Breast epithelium (tissue), 3 donors: ENCODE measurements around the gene CCSER1.

Experiments used
- POLR2A ChIP-seq: fragments of 450-650 bp; IDR thresholded peaks from one replicate; pipeline ENCODE4 v1.6.1; 2016; ENCODE audit warnings: antibody characterized with exemption, mild to moderate bottlenecking, moderate library complexity
- POLR2AphosphoS5 ChIP-seq, 3 donors: sonication (generic); formaldehyde crosslinking; IDR thresholded peaks; one replicate each; pipeline ENCODE4 v1.6.1; 2017; ENCODE audit warnings: antibody characterized with exemption in 3 of 3
- TF ChIP-seq, protein P1 (sequence below), 3 donors: fragments of 450-650 bp; IDR thresholded peaks; one replicate each; pipeline ENCODE4 v1.5.1; 2016 to 2017; ENCODE audit warnings: antibody characterized with exemption in 3 of 3, mild to moderate bottlenecking in 3 of 3, moderate library complexity in 3 of 3

DNA sequence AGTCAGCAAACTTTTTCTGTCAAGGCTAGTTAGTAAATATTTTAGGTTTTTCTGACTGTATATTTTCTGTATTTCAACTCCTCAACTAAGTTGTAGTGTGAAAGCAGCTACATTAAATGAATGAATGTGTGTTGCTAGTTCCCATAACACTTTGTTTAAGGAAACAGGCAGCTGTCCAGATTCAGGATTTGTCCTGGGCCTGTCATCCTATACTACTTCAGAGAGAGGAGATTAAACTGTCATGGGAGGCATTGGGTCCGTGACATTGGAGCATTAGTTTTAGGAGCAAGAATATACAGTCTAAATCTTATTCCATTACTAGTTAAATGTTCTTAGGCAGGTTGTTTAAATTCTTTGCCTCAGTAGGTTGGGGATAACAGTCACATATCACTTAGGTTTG, 516.0 kb downstream of the CCSER1 start:
- TF ChIP-seq POLR2AphosphoS5 (IDR thresholded peaks at IDR 0.05) (no peak), POLR2A (no peak)
- TF ChIP-seq, protein P1, sequence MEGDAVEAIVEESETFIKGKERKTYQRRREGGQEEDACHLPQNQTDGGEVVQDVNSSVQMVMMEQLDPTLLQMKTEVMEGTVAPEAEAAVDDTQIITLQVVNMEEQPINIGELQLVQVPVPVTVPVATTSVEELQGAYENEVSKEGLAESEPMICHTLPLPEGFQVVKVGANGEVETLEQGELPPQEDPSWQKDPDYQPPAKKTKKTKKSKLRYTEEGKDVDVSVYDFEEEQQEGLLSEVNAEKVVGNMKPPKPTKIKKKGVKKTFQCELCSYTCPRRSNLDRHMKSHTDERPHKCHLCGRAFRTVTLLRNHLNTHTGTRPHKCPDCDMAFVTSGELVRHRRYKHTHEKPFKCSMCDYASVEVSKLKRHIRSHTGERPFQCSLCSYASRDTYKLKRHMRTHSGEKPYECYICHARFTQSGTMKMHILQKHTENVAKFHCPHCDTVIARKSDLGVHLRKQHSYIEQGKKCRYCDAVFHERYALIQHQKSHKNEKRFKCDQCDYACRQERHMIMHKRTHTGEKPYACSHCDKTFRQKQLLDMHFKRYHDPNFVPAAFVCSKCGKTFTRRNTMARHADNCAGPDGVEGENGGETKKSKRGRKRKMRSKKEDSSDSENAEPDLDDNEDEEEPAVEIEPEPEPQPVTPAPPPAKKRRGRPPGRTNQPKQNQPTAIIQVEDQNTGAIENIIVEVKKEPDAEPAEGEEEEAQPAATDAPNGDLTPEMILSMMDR (IDR thresholded peaks at IDR 0.05), result no peak
